D721Med (cell line): Measurements from ENCODE around the gene SKAP2.

Source experiments
- DNase-seq: peaks from one replicate; pipeline ENCODE4 v3.0.0; 2011; ENCODE audit warnings: low spot score; ENCODE audit not compliant: insufficient read length
- FAIRE-seq: peaks from 2 replicates; lab custom pipeline; 2011; peaks lifted over from hg19 to GRCh38; lab: Jason Lieb, UNC
- CTCF ChIP-seq: IDR thresholded peaks from 2 replicates; pipeline ENCODE4 v1.5.1; 2012; ENCODE audit warnings: mild to moderate bottlenecking, control low read depth; ENCODE audit not compliant: insufficient read depth; ENCODE audit errors: missing control alignments

Gene SKAP2

GRCh38 chr7:26659121-26659520, 205.3 kb downstream of the SKAP2 start:
- TF ChIP-seq CTCF: no peak
- DNase-seq (no peak), FAIRE-seq (no peak)

DNA sequence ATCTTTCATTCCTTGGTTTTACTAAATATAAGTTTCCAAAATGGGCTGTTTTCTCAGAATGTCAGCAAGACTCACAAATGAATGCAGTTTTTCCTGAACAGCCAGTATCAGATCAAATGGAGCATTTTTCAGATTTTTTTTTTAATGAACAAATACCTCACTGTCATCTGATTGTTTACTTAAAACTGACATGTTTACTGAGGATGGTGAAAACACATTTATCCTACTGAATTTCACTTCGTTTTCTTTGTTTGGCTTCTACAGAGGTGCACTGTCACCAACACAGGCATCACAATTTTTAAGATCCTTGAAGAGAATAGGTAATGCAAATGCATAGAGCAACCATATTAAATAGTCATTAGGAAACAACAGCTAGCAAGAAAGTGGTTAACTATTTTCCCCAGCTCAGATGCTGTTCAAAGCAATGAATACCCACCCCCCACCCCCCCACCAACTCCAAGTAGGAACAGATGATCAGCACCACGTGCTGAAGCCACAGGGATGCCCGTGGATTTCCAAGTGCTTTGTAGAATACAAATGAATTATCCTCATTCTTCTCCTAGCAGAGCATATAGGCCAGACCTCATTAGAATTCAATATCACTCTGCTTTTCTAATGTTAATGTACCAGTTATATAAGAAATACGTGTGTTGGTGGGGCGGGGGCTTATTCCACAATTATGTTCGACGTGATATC, 205.9 kb downstream of the SKAP2 start:
- no peak for TF ChIP-seq CTCF
- FAIRE-seq (no peak), DNase-seq (no peak)

DNA sequence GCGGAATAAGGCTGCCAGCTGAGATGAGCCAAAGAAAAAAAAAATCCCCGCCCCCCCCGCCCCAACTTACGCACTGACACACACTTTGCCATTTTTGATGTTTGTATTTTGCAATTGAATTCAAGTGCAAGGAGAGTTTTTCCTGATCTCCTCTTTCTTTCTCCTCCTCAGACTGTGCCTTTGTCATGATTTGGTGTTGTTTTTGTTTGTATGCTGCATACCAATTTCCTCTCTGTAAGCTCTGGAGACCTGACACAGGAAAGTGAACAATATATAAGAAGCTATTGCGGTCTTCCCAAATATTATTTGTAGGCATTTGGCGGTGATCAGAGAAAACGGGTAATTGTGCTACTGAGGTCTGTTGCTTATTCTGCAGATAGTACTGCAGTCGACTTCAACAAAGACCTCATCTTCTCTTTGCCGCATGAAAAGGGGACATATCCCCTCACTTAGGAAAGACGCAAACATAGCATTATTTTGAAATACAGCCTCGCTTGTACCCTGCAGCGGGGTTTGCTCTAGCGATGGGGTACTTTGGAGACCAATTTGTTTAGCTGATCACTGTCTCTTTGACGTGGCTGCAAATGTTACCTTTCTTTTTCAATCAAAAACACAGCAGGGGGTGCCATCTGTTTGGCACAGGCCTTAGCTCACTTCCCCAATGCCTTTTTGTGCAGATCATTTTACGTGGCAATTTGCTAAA, 206.6 kb downstream of the SKAP2 start:
- TF ChIP-seq CTCF: no peak
- no peak for DNase-seq
- FAIRE-seq: no peak

DNA sequence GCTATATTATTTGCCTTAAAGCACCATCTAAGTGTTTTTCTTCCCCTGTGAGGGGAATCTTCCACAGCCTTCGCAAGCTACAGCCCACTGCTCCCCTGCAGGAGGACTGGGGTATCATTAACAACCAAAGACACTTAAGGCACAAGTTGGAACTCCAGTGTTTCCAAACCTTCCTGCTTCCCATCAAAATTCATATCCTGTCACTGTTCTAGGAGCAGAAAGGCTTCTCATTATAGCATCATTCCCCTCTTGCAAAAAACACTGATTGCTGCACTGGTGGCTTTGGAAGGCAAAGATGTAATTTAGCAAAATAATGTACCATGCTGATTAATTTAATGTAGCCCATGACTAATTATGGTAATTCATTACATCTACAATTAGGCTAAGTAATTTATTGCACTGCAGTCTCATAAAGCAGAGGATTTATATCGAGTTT, 207.2 kb downstream of the SKAP2 start:
- FAIRE-seq: no peak
- DNase-seq: no peak
- no peak for TF ChIP-seq CTCF

DNA sequence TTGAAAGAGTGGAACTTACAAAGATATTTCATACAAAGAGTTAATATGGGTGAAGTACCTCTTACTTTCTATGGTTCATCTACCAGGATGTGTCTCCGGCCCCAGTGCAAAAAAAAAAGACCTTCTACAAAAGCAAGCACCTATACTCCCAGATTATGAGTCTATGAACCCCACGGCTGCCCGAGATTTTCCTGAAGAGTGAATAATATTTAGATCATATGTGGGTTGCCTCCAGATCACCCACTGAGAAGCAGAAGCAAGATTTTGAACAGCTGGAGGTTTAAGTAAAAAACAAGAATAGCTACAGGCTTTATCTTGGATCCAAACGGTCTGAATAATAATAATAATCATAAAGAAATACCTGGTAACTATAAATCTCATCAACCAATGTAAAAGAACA, 207.7 kb downstream of the SKAP2 start:
- FAIRE-seq (no peak), DNase-seq (no peak)
- TF ChIP-seq CTCF: no peak

DNA sequence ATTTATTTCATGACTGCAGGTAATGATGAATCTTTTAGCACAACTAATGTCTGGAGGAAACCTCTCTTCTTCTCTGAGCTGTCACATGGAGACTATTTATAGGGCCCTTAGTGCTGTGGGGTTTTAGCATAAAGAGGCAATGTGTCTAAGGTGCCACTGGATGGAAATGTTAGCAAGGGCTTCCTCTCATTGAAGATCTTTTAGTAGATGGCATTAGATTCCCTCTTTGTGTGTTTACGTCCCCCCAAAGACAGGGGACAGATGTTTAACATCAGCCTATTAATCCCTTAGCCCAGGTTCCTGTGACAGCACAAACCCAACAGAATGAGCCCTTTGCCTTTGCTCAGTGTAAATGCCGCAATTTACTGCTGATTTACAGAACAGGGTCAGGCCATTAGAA, 208.6 kb downstream of the SKAP2 start:
- no peak for FAIRE-seq
- TF ChIP-seq CTCF: no peak

More for the DNA sequence above, 208.6 kb downstream of the SKAP2 start:
- no peak for DNase-seq
